A549 (cell line): ENCODE data around the gene FREM1. TPM values are rescaled to one million over a fixed set of nuclear protein-coding genes. Genes with fewer than 3 reads are reported as not detected.

Experiments
- ATAC-seq, 2 experiments: fragments of 200-7000 bp in 1 of 2; fragments of >200 bp in 1 of 2; cut with Nextera tagmentation in 1 of 2; cut with Tn5 transposase in 1 of 2; 3 replicates each; pipeline versions ENCODE4 v1.8.0 to v1.9.1; 2018 to 2020; ENCODE audit warnings: mild to moderate bottlenecking in 1 of 2, moderate library complexity in 1 of 2
- CTCF ChIA-PET: fragments of 300-600 bp; sonication (Branson Sonifier 250); formaldehyde crosslinking; extraction: SDS; loops from one replicate; lab custom pipeline; 2021; ENCODE audit warnings: antibody characterized with exemption, inconsistent platforms; lab: Yijun Ruan, JAX
- POLR2A ChIA-PET: fragments of 350-600 bp; formaldehyde crosslinking; extraction: SDS; loops from one replicate; lab custom pipeline; 2021; ENCODE audit warnings: antibody characterized with exemption, inconsistent platforms; lab: Yijun Ruan, JAX
- DNase-seq, 2 experiments: peaks; one replicate each; pipeline versions ENCODE4 v3.0.0 to v3.0.0-alpha.2; 2011 to 2016; ENCODE audit warnings: low read depth in 1 of 2, low spot score in 1 of 2
- FAIRE-seq: peaks from 2 replicates; lab custom pipeline; 2011; peaks lifted over from hg19 to GRCh38; lab: Jason Lieb, UNC
- H3K27ac ChIP-seq, 2 experiments: fragments of >200 bp; sonication (Bioruptor Twin); formaldehyde crosslinking; 3 replicates each; pipeline ENCODE4 v1.5.1; 2016 to 2017
- H3K4me1 ChIP-seq: fragments of >200 bp; sonication (Bioruptor Twin); formaldehyde crosslinking; 3 replicates; pipeline ENCODE4 v1.6.1; 2016
- H3K4me2 ChIP-seq: fragments of >200 bp; sonication (Bioruptor Twin); formaldehyde crosslinking; 3 replicates; pipeline ENCODE4 v1.6.1; 2016
- H3K4me3 ChIP-seq: fragments of >200 bp; sonication (Bioruptor Twin); formaldehyde crosslinking; 3 replicates; pipeline ENCODE4 v1.5.1; 2016
- H3K9me3 ChIP-seq: fragments of >200 bp; sonication (Bioruptor Twin); formaldehyde crosslinking; 3 replicates; pipeline ENCODE4 v1.6.1; 2016
- ATOH8 ChIP-seq: fragments of 250-450 bp; sonication (Bioruptor Pico); IDR thresholded peaks from 2 replicates; pipeline ENCODE4 v1.5.0; 2020; ENCODE audit warnings: low read depth, mild to moderate bottlenecking, moderate library complexity
- CBX2 ChIP-seq: fragments of 200-600 bp; sonication (generic); IDR thresholded peaks from 2 replicates; pipeline ENCODE4 v1.6.1; 2016; ENCODE audit warnings: low read depth, mild to moderate bottlenecking, borderline replicate concordance
- CHD4 ChIP-seq: fragments of 200-600 bp; sonication (generic); IDR thresholded peaks from 2 replicates; pipeline ENCODE4 v1.6.1; 2016; ENCODE audit warnings: antibody characterized with exemption, mild to moderate bottlenecking, borderline replicate concordance
- CTCF ChIP-seq: fragments of >200 bp; sonication (Bioruptor Twin); formaldehyde crosslinking; IDR thresholded peaks from 3 replicates; pipeline ENCODE4 v1.5.1; 2016
- EHF ChIP-seq: fragments of 250-450 bp; sonication (Bioruptor Pico); IDR thresholded peaks from 2 replicates; pipeline ENCODE4 v1.5.0; 2020; ENCODE audit warnings: mild to moderate bottlenecking
- FOSB ChIP-seq: fragments of 250-450 bp; sonication (Bioruptor Pico); IDR thresholded peaks from 2 replicates; pipeline ENCODE4 v1.5.0; 2020; ENCODE audit warnings: mild to moderate bottlenecking, moderate library complexity
- FOXS1 ChIP-seq: fragments of 250-450 bp; sonication (Bioruptor Pico); IDR thresholded peaks from 2 replicates; pipeline ENCODE4 v1.5.0; 2020; ENCODE audit warnings: mild to moderate bottlenecking, moderate library complexity
- HES2 ChIP-seq: fragments of >200 bp; sonication (Bioruptor Twin); formaldehyde crosslinking; IDR thresholded peaks from 2 replicates; pipeline ENCODE4 v1.6.1; 2016
- HMGXB4 ChIP-seq: fragments of 250-450 bp; sonication (Bioruptor Pico); IDR thresholded peaks from 2 replicates; pipeline ENCODE4 v1.5.0; 2021; ENCODE audit warnings: mild to moderate bottlenecking, moderate library complexity, borderline replicate concordance
- HOXA7 ChIP-seq: fragments of 250-450 bp; sonication (Bioruptor Pico); IDR thresholded peaks from 2 replicates; pipeline ENCODE4 v1.5.0; 2020; ENCODE audit warnings: mild to moderate bottlenecking, moderate library complexity
- HOXB13 ChIP-seq: fragments of 250-450 bp; sonication (Bioruptor Pico); IDR thresholded peaks from 2 replicates; pipeline ENCODE4 v1.5.0; 2020; ENCODE audit warnings: low read depth, mild to moderate bottlenecking, moderate library complexity
- JUN ChIP-seq, 2 experiments: fragments of >200 bp; sonication (Bioruptor Twin); formaldehyde crosslinking; IDR thresholded peaks; 2 replicates in 1 of 2; 3 replicates in 1 of 2; pipeline ENCODE4 v1.6.1; 2016 to 2017
- KDM1A ChIP-seq: fragments of 200-600 bp; sonication (generic); IDR thresholded peaks from 2 replicates; pipeline ENCODE4 v1.6.1; 2016; ENCODE audit warnings: low read depth, mild to moderate bottlenecking
- MYC ChIP-seq: IDR thresholded peaks from 2 replicates; pipeline ENCODE4 v1.6.1; 2012; ENCODE audit warnings: mild to moderate bottlenecking, inconsistent platforms, low read length, improper control_type of control experiment, borderline replicate concordance
- PBX3 ChIP-seq: IDR thresholded peaks from 2 replicates; pipeline ENCODE4 v1.6.1; 2012
- POLR2AphosphoS2 ChIP-seq: conservative IDR thresholded peaks from 2 replicates; pipeline ENCODE4 v1.6.1; 2012; ENCODE audit warnings: low read length, improper control_type of control experiment, inconsistent platforms
- RAD21 ChIP-seq, 2 experiments: fragments of >200 bp in 1 of 2; sonication (Bioruptor Twin) in 1 of 2; formaldehyde crosslinking in 1 of 2; IDR thresholded peaks in 1 of 2; conservative IDR thresholded peaks in 1 of 2; 2 replicates in 1 of 2; 3 replicates in 1 of 2; pipeline ENCODE4 v1.6.1; 2012 to 2018; ENCODE audit warnings: inconsistent platforms in 1 of 2
- RCOR1 ChIP-seq: fragments of 150-350 bp; IDR thresholded peaks from 2 replicates; pipeline ENCODE4 v1.6.1; 2014; ENCODE audit warnings: antibody characterized with exemption, low read length, low read depth
- SMC3 ChIP-seq: fragments of >200 bp; sonication (Bioruptor Twin); formaldehyde crosslinking; IDR thresholded peaks from 3 replicates; pipeline ENCODE4 v1.6.1; 2018; ENCODE audit warnings: inconsistent platforms
- ZSCAN20 ChIP-seq: fragments of 250-450 bp; sonication (Bioruptor Pico); IDR thresholded peaks from 2 replicates; pipeline ENCODE4 v1.8.0; 2022; ENCODE audit warnings: mild to moderate bottlenecking, moderate library complexity
- WGBS: methylation state at CpG from one replicate; pipeline ENCODE4 v1.1.6; 2017; ENCODE audit errors: missing lambda C conversion rate; 5-methylcytosine and 5-hydroxymethylcytosine counted together
- polyA plus RNA-seq, 4 experiments: library from polyadenylated mRNA; depleted of rRNA in 3 of 4; stranded (reverse); fragments of >200 nt; fragmentation: RNase III in 1 of 4; extraction: RNeasy Plus Mini Kit Qiagen cat#74134 plus additional on column Dnase treatment in 1 of 4; gene quantifications; 2 replicates in 3 of 4; 3 replicates in 1 of 4; pipeline ENCODE4 v1.2.3, GENCODE V29; 2011 to 2017

The FREM1 gene
- polyA plus RNA-seq, 2 of the 4 experiments (the other 2 are of a cell fraction): not detected

- CTCF ChIA-PET: interaction anchor here (0.7 to 2.8 kb wide), 42 partner anchors 11 to 1741 kb away, joined by 3 to 29 read pairs (median 4); partner anchors contain the start of gene CER1
- peak; percentile 88 for FAIRE-seq
- 12% methylated on average over 8 of the region's 8 CpGs for WGBS
- H3K27ac ChIP-seq: no peak overlapping the region
- peak; percentile 23 to 52 for DNase-seq
- POLR2A ChIA-PET: no interaction called here
- no peaks in the 10 kb centered on the region for H3K9me3 ChIP-seq
- TF ChIP-seq SMC3 (peak; percentile 74), RAD21 (conservative IDR thresholded peaks at IDR 0.05 in 1 of 2, IDR thresholded peaks at IDR 0.05 in 1 of 2) (peak; percentile 78), KDM1A (no peak), JUN (IDR thresholded peaks at IDR 0.05) (no peak), CBX2 (no peak), HMGXB4 (CRISPR knock-in tag) (no peak), FOXS1 (CRISPR knock-in tag) (no peak), POLR2AphosphoS2 (no peak), PBX3 (no peak), FOSB (CRISPR knock-in tag) (no peak), ZSCAN20 (CRISPR knock-in tag) (no peak), HOXB13 (no peak), ATOH8 (CRISPR knock-in tag) (no peak), CHD4 (no peak), HOXA7 (CRISPR knock-in tag) (no peak), MYC (no peak), RCOR1 (no peak), HES2 (no peak), CTCF (peak; percentile 78), EHF (no peak)
- TF ChIP-seq, all 56 proteins: peak for 3
- ATAC-seq: peak; percentile 49 to 68; a peak in 5 of 6 replicates
- H3K4me1 ChIP-seq: no peaks in the 10 kb centered on the region
- peak overlapping the region; percentile 84 for H3K4me2 ChIP-seq
- peak overlapping the region; percentile 26; the same call in 1 of the 3 replicates for H3K4me3 ChIP-seq
These were observed 141.6 kb downstream of the FREM1 start for GRCh38 chr9:14768405-14769229.
